ENCODE data around the gene NFIA.

The NFIA gene

DNA sequence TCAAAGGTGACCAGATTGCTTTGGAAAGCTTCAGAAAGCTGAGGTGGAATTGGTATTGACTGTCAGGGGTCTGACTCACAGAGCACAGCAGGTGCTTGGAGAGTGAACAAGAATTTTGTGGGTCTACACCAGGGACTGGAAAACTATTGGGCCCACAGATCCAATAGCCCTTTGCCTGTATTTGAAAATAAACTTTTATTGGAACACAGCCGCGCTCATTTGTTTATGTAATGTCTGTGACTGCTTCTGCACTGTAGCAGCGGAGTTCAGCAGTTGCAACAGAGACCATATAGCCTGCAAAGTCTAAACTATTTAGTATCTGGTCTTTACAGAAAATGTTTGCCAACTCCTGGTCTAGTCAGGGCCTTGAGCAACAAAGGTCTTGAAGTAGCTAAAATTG is 315.6 kb downstream of the NFIA start:
- DNase-seq (ENCODE audit: low read depth), result no peak

DNA sequence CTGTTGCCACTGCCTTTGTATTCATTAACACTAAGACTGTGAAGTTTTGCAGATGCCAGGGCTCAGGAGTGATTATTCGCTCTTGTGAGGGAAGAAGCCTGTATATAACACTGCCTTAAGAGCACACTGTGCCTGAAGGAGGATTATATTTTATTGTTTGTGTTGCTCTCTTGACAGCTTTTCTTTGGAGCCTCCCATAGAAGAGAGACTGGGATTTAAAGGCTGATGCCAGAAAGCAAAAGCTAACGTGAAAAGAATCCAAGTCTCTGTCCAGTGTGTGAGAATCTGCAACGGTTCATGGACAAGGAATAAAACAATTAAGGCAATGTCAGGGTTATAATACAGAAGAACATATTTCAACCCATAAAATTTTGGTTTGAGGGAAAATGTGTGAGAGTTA is 316.8 kb downstream of the NFIA start:
- no peak for DNase-seq (ENCODE audit: low read depth)

DNA sequence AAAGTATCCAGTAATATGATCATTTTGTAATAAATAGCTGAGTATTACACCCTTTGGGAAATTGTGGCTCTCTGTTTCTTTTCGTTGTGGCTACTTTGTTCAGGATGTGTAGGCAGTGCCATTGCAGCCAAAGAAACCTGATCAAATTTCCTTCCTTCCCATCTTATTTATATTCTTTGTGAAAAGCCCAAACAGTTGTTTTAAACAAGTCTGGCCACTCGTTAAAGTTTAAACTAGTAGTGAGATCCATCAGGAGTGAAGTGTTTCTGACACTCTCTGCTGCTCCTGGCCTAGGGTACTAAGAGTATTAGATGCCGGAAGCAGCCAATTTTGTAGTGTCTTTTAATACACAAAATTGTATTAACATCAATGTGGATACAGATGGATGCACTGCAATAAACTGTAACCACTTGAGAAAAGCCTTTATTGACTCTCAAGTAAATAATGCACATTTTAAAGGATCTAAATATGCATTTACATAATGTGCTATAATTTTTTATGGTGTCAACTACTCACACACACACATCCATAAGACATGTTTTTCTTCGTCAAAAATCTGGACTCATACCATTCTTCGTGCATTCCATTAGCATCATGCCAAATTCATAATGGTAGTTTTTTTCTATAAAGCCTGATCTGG is 317.9 kb downstream of the NFIA start:
- DNase-seq (ENCODE audit: low read depth), result no peak

DNA sequence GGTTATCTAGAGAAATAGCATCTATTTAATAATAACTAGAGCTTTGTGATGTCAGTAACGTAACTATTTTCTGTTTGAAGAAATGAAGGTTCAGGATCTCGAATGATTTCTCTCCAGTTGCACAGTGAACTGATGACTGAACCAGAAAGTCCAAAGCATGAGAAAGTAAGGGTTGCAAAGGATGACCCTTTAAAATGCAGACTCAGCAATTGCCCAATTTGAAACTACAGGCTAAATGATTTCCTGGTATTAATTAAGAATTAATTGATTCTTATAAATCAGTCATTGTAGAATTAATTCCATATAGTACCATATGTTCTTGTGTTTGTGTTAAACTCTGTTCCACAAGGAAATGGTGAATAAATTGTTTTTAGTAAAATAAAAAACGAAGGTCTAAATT is 318.6 kb downstream of the NFIA start:
- DNase-seq (ENCODE audit: low read depth), result no peak

GRCh38 chr1:61403679-61404596 is 321.6 kb downstream of the NFIA start:
- DNase-seq (ENCODE audit: low read depth), result no peak

GRCh38 chr1:61404597-61405376 is 322.4 kb downstream of the NFIA start:
- no peak for DNase-seq (ENCODE audit: low read depth)

- no peak for DNase-seq (ENCODE audit: low read depth)
Measured at GRCh38 chr1:61406467-61406866, 324.1 kb downstream of the NFIA start.

- DNase-seq (ENCODE audit: low read depth), result no peak
Measured at GRCh38 chr1:61412601-61413000, 330.2 kb downstream of the NFIA start.

DNA sequence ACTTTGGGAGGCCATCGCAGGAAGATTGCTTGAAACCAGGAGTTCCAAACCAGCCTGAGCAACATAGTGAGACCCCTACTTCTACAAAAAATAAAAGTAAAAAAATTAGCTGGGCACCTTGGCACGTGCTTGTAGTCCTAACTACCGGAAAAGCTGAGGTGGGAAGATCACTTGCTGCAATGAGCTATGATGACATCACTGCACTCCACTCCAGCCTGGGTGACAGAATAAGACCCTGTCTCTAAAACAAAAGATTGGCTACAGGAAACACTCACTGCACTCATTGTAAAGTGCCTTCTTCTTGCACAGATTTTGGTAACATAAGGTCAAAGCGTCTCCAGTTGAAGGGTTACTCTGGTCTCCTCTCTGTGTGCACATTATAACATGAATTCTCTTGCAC is 336.8 kb downstream of the NFIA start:
- no peak for DNase-seq (ENCODE audit: low read depth)

GRCh38 chr1:61419657-61420056 is 337.3 kb downstream of the NFIA start:
- no peak for DNase-seq (ENCODE audit: low read depth)

DNA sequence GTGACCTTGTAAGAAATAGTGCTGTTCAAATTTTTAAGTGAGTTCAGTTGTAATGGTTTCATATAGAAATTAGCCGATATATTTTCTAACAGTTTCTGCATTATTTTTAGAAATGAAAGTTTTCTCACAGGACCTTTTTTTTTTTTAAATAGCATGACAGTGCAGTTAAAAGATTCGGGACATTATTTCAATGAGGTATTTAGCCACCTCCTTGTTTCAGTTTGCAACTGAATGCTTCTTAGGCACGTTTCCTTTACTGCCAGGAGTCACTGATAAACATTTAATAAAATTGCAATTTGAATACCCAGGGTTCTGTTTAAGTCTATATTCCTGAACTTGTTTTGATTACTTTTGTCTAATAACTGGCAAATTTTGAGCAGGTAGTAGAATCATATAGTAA is 337.9 kb downstream of the NFIA start:
- no peak for DNase-seq (ENCODE audit: low read depth)

GRCh38 chr1:61420909-61421835 is 338.8 kb downstream of the NFIA start:
- DNase-seq (ENCODE audit: low read depth), result no peak

GRCh38 chr1:61423643-61424042 is 341.3 kb downstream of the NFIA start:
- no peak for DNase-seq (ENCODE audit: low read depth)

- DNase-seq (ENCODE audit: low read depth), result no peak
Measured at GRCh38 chr1:61424382-61424781, 342.0 kb downstream of the NFIA start.

DNA sequence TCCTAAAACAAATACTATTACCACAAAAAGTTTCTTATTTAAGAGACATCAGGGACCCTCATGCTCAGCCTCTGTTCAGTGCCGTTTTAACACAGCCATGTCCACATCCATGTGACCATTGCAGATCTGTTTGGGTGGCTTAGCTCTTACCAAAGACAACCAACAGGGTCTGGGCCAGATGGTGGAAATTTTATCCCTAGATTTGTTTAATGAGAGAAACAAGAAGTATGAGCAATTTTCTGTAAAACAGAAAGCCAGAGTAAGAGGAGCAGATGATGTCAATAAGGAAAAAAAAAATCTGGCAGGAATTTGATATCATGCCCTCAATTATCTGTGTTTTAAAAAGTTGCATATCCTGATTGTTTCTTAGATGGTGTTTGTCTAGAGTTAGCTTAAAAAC is 342.7 kb downstream of the NFIA start:
- no peak for DNase-seq (ENCODE audit: low read depth)

- DNase-seq (ENCODE audit: low read depth), result no peak
Measured at GRCh38 chr1:61426254-61426653, 343.9 kb downstream of the NFIA start.

- DNase-seq (ENCODE audit: low read depth), result no peak
Measured at GRCh38 chr1:61426885-61427284, 344.5 kb downstream of the NFIA start.

DNA sequence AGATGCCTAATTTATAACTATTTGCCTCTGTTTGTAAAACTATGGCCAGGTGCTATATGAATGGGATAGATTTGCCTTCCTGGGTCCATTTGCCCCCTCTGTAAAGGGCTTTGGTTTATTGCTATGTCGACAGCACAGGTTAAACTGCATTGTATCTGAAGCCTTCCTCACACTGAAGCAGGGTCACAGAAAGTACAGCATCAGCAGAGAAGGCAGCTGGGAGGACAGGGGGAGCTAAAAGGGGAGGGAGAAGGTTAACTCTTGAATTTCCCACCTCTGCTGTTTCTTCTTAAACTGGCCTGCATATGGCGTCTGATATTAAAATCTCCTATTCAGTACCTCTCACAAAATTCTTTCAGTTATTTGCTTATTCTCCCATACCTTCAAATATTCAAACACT is 345.1 kb downstream of the NFIA start:
- DNase-seq (ENCODE audit: low read depth), result no peak

- DNase-seq (ENCODE audit: low read depth), result no peak
Measured at GRCh38 chr1:61428146-61428545, 345.8 kb downstream of the NFIA start.

DNA sequence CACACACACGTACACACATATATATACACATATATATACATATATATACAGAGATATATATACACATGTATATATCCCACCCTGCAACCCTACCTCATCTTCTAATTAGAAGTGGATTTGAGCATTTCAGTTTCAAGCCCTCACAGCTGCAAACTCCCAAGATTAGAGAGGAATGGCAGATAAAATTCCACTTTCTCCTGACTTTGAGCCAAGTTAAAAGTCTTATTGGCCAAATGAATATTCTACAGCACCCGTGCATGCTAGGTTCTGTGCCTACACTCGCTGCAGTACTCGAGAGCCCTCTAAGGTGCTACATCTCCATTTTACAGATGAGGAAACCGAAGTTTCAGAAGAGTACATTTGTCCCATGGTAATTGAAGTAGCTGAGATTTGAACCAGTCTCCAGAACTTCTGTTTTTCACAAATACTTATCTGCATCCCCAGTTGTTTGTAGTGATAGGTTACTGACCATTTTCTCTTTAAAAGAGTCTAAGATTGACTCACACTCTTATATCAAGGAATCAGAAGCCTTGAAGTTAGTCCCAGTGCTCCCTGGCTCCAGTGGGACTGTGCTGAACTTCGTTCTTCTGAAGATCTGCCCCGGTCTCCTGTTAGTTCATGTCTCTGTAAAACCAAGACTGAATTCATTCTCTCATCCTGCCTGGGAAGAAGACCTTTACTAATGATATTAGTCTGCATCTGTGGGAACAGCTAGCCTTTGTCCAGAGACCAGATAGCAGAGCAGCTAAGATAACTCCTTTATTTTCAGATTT is 350.4 kb downstream of the NFIA start:
- no peak for DNase-seq (ENCODE audit: low read depth)

DNA sequence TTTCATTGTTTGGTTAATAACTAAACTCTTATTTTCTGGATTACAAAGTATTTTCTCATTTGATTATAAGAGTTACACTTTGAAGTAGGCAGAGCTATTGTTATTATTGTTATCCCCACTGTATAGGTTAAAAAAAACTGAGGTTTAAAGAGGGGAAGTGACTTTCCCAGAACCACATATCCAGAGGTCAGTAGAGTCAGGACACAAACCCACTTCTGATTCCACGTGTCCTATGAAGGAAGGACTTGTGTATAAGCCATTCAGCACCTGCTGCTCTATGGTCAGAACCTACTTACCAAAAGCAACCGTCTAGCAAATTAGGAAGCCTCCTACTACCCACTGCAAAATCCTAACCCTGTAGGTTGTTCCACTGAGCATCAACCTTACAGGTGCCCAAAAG is 351.3 kb downstream of the NFIA start:
- no peak for DNase-seq (ENCODE audit: low read depth)
